GM18909 (cell line): ENCODE measurements around the gene SORCS3.

ENCODE experiments used
- ATAC-seq: cut with Tn5 transposase; IDR thresholded peaks from one replicate; pipeline ENCODE4 v1.9.1; 2021; ENCODE audit warnings: mild to moderate bottlenecking; ENCODE audit not compliant: unreplicated experiment, poor library complexity

The SORCS3 gene

GRCh38 chr10:105206616-105207015 lies 565.5 kb downstream of the SORCS3 start:
- ATAC-seq, result no peak

DNA sequence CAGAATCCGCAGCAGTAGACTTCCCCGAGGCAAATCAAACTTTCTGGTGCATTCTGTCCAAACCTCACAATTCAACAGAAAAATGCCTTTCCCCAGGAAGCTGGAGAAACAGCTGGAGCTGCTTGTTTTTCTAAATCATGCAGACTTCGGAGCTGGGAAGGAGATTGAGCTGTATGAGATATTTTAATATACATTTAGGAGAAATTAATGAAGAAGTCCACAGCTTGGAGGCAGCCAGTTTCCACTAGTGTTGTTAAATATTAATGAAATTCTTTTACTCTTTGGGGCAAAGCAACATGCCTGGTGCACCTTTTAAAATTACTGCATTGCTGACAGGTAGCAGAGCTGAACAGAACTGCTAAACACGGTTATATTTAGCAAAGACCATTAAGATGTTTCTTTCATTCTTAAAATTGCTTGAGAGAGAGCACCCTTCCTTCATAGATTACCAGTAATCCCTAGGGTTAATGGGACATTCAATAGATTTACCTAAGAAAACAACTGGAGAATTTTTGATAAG lies 566.4 kb downstream of the SORCS3 start:
- ATAC-seq, result no peak

DNA sequence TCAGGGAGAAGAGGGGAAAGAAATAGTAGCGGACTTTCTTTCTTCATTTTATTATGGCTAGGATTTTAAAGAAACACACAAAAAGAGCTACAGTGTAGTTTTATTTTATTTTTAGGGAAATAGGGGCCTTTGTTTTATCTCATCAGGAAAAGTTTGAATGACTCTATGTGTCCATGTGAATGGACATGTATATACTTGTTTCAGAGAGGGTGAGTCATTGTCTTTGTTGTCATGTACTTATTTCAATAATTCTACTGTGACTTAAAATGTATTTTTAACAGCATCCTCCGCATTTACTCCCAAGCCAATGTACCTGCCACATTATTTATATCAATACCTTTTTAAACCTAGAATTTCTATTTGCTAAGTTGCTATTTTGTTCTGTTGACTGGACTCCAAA lies 569.5 kb downstream of the SORCS3 start:
- ATAC-seq, result no peak

DNA sequence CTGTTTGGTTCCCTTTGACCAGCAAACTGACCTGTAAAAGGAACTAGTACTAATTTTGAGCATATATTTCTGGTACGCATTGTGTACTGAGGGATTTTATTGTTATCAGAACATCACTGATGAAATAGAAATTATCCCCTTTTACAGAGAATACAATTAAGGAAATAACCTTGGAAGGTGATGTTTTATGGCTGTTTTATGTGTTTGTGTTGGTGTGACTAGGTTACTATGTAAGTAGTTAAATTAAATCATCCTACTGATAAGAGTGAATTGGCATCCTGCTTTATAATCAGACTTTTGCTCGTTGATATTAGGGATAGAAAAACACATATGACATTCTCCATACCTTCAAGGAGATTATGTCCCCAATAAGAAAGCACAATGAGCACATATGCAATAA lies 596.6 kb downstream of the SORCS3 start:
- ATAC-seq, result no peak

DNA sequence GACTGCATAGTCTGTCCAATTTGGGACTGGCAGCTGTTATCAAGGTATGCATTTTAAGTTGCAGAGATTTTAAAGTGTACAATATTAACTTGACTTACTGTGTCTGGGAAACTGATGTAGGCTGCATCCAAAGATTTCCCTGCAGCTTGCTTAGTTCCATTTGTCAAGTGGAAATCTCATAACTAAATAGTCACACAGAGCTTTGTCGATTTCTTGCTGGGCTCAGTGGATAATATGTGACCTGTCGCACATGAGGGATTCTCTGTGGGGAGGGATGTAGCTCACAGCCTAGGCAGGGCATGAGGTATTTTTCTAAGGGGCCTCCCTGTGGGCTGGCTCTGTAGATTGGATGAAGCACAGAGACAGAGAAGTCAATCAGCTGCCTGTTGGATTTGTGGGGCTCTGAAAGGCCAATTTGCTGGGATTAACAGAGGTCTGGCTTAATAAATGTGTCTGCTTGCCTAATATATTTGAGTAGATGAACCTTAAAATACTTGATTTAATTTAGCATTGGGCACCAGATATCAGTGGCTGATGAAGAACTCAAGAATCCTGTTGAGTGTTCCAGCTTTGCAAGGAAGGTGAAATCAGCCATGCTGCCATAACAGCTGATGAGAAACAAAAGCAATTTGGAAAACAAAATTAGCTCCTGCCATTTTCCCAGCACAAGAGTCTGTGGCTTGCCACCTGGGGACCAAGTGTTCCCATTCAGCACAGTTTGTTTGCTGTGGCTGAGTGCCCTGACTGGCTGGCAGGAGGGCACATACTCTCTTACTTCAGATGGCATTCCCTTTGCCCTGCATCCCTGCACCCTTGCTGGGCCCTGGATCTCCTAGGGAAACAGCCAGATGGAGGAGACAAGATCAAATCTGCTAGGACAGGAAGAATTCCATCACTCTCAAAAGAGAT lies 598.5 kb downstream of the SORCS3 start:
- ATAC-seq, result no peak

GRCh38 chr10:105241254-105241653 lies 600.2 kb downstream of the SORCS3 start:
- no peak for ATAC-seq

GRCh38 chr10:105243381-105243780 lies 602.3 kb downstream of the SORCS3 start:
- no peak for ATAC-seq

GRCh38 chr10:105243825-105244224 lies 602.7 kb downstream of the SORCS3 start:
- ATAC-seq, result no peak

DNA sequence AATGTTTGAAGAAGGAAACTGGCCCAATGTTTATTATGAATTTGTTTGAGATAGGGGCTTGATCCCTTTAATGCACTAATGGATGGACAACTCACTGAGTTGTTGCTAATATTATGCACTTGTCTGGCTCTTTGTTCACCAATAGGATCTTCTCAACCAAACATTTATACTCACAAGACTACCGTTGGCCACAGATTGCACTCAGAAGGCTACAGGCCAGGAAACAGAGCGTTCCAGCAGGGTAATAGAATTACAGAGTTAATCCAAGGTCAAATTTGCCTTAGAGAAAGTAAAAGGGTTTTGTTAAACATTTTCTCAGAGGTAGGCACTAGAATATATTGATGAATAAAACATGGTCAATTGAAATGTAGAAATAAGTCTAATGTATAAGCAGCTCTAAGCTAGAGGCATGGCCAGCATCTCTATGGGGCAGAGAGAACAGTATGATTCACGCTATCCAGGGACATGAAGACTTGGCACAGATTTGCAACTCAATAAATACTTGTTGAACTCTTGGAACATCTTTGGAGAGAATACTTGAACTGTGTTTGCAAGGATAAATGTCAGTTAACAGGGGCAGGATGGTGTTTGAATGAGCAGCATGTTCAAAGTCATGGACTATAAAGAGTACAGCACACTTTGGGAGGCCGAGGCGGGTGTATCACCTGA lies 606.9 kb downstream of the SORCS3 start:
- ATAC-seq, result no peak

GRCh38 chr10:105252911-105253310 lies 611.8 kb downstream of the SORCS3 start:
- ATAC-seq, result no peak

GRCh38 chr10:105253515-105254212 lies 612.6 kb downstream of the SORCS3 start:
- no peak for ATAC-seq

- no peak for ATAC-seq
Measured at GRCh38 chr10:105258036-105258673, 617.1 kb downstream of the SORCS3 start.

DNA sequence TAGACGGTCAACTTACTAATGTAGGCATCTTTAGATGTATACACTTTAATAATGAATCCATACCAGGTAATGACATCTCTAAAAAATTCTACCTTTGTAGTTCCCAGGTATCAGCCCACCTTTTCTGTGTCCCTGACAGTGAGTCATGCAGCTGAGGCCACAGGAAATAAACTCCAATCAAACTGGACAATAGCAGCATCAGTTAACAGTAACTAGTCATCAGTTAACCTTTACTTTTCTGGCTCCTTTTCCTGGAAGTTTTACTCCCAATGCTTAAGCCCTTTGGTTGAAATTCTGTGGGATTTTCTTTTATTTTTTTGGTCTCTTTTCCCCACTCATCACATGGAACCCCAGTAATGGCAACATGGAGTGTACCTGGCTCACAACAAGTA lies 617.6 kb downstream of the SORCS3 start:
- no peak for ATAC-seq

GRCh38 chr10:105259201-105259600 lies 618.1 kb downstream of the SORCS3 start:
- no peak for ATAC-seq

GRCh38 chr10:105262666-105263065 lies 621.6 kb downstream of the SORCS3 start:
- no peak for ATAC-seq

GRCh38 chr10:105266966-105267539 lies 626.0 kb downstream of the SORCS3 start:
- ATAC-seq, result no peak

DNA sequence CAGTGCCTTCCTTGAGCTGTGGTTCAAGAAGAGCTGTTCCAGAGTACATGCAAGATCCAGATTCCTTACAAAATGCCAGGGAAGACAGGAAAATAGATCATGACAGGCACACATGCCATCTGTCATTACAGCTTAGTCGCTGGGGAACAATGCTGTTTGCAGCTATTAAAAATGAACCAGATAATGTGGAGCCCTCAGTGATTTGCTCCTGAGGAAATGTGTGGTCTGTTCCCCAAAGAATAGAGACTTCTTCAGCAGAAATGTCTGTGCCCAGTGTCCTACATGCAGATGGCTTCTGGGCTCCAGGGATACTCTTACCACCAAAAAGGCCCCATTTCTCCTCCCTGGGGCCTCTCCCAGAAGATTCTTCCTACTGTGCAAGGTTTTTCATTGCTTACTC lies 627.9 kb downstream of the SORCS3 start:
- ATAC-seq, result no peak

DNA sequence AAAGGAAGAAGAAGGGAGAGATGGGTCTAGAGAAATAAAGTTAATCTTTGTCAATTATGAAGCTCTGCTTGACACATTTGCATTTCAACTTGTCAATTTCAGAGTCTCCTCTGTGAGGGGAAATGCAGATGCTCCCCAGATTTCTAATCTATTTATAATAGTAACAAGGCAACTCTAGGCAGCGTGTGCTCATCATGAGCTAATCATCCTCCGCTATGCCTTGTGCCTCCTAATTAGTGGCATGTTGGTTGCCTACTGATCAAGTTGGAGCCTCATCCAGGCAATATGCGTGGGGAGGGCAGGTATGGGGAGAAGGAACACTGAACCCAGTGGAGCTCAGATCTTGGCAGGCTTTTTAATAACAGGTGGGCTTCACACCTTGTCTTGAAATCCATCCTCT lies 628.6 kb downstream of the SORCS3 start:
- ATAC-seq, result no peak

GRCh38 chr10:105274556-105275070 lies 633.5 kb downstream of the SORCS3 start:
- no peak for ATAC-seq

DNA sequence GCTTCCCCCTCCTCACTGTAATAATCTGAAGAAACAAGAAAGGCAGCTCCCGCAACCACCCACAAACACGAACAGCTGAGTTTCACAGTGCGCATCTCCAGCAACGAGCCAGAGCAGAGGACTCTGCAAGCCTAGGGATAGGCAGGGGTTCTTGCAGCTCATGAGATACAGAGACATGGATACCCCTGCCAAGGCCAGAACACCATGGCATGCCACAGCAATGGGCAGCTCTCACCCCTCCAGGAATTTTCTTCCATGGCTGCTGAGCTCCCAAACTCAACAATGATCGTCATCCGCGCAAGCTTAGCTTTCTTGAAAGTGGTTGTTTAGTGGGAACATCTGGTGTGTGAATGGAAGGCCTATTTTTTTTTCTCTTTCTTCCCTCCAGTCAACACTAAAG lies 637.3 kb downstream of the SORCS3 start:
- no peak for ATAC-seq
